Measurements from ENCODE around the gene GGTA1. TPM values are rescaled to one million over a fixed set of nuclear protein-coding genes. Genes with fewer than 3 reads are reported as not detected.

The GGTA1 gene
- total and polyA plus RNA-seq, 2 of the 8 experiments (the other 6 are each of a cell fraction or from before 2014, with no cell fraction given): not detected

GRCh38 chr9:121494192-121494591, 5.5 kb downstream of the GGTA1 start (continued):
- TF ChIP-seq SP2 (IDR thresholded peaks at IDR 0.05; ENCODE audit: low read length): no peak
- no peak for TF ChIP-seq RBBP5 (IDR thresholded peaks at IDR 0.05; ENCODE audit: borderline replicate concordance, low read depth, low read length)
- TF ChIP-seq, protein P1, sequence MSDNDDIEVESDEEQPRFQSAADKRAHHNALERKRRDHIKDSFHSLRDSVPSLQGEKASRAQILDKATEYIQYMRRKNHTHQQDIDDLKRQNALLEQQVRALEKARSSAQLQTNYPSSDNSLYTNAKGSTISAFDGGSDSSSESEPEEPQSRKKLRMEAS (IDR thresholded peaks at IDR 0.05): no peak
- no peak for TF ChIP-seq JUND (IDR thresholded peaks at IDR 0.05; ENCODE audit: low read length)
- TF ChIP-seq, protein P2, sequence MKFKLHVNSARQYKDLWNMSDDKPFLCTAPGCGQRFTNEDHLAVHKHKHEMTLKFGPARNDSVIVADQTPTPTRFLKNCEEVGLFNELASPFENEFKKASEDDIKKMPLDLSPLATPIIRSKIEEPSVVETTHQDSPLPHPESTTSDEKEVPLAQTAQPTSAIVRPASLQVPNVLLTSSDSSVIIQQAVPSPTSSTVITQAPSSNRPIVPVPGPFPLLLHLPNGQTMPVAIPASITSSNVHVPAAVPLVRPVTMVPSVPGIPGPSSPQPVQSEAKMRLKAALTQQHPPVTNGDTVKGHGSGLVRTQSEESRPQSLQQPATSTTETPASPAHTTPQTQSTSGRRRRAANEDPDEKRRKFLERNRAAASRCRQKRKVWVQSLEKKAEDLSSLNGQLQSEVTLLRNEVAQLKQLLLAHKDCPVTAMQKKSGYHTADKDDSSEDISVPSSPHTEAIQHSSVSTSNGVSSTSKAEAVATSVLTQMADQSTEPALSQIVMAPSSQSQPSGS (IDR thresholded peaks at IDR 0.05; ENCODE audit: low read length): no peak
- TF ChIP-seq KDM4A (IDR thresholded peaks at IDR 0.05; ENCODE audit: low read depth, low read length, severe bottlenecking): no peak
- TF ChIP-seq POU5F1 (IDR thresholded peaks at IDR 0.05; ENCODE audit: low read depth, low read length): no peak
- no peak for TF ChIP-seq USF2 (IDR thresholded peaks at IDR 0.05; ENCODE audit: low read length)

All from H1 (cell line).